Middle frontal gyrus (tissue), 1 donor: ENCODE data around the gene TSPAN9.

Experiments
- DNase-seq: peaks from one replicate; pipeline ENCODE4 v3.0.0-alpha.2; 2015; ENCODE audit warnings: low spot score; ENCODE audit errors: extremely low spot score

Gene TSPAN9

DNA sequence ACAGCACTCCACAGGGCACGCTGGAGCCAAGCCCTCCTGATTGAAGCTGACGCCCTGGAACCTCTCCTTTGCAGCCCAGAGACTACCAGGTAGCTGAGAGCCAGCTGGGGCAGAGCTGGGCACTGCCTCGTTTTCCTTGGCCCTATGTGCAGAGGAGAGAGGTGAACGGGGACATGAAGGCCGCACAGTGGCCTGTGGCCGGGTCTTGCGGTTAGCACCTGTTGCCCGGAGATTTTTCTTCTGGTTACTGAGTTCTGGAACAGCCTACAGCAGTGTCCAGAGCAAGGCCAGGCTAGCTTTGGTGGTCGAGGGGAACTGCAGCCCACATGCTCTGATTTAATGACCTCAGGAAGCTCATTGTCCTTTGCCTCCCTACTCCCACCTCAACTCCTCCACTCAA is 212.5 kb downstream of the TSPAN9 start:
- no peak for DNase-seq

DNA sequence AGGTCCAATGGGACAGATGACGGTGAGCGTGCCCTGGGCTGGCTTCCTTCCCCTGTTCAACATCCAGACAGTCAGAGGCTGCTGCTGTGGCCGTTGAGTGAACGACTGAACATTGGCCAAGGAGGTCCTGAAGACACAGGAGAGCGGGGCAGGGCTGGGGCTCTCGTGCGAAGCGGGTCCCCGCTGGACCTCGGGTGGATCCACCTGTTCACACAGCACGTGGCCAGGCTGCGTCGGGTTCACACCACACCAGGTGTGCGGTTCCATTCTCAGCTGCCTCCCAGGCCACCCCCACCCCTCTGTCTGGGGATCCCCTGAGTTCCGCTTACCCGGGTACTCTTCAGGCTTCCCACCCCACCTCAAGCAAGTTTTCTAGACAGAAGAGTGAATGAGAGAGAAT is 214.8 kb downstream of the TSPAN9 start:
- no peak for DNase-seq

DNA sequence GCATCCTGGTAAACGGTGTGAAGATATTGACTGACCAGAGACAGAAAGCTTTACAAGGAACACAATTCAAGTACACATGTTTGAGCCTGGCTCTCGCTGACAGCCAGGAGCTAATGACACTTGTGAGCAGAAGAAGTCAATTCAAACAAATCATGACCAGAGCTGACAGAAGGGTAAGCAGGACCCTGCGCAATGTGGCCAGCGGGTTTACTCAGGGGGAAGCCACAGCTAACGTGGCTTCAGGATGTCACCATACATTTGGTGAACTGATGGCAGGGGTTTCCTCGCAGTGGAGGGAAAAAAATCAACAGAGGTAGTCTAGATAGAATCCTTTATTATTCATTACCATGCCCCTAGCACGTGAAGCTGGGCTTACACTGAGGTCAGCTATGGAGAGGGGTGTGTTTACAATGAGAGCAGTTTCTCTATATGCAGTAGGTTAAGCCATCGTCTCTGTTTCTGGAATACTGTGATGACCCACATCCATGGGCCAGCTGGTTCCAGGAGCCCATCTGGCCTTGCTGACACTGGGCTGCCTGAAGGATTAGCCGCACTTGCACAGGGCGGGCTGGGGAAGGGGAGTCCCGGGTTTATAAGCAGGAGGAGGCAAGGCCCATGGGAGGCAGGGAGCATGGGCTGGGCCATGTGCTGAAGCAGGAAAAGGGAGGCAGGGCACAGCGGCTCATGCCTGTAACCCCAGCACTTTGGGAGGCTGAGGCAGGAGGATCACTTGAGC is 215.7 kb downstream of the TSPAN9 start:
- DNase-seq: no peak

DNA sequence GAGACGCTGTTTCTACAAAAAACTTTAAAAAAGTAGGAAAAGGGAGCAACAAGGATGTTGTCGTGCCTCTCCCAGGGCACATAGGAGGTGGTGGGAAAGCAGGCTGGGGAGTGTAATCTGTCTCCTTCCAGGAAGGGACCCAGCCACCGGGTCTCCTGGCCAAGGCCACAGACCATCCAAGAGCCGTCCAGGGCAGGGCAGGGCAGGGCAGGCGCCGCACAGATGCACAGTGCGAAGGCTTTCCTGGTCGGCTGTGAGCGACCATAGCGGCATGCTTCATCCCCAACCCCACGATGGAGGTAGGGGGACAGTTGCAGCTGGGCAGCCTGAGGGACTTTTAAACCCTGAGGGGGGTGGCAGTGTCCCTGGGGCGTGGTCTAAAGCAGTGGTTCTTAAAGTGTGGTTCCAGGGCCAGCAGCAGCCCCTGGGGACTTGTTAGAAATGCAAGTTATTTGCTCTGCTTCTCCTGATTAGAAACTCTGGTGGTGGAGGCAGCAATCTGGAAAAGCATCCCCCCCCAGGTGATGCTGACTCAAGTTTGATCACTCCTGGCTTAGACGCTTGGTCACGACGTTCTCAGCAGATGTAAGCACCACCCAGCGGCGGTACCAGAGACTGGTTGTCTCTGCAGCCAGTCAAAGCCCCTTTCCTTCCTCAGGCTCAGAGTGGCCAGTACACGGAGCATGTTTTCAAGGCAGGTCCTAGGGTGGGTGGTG is 216.4 kb downstream of the TSPAN9 start:
- DNase-seq: no peak

DNA sequence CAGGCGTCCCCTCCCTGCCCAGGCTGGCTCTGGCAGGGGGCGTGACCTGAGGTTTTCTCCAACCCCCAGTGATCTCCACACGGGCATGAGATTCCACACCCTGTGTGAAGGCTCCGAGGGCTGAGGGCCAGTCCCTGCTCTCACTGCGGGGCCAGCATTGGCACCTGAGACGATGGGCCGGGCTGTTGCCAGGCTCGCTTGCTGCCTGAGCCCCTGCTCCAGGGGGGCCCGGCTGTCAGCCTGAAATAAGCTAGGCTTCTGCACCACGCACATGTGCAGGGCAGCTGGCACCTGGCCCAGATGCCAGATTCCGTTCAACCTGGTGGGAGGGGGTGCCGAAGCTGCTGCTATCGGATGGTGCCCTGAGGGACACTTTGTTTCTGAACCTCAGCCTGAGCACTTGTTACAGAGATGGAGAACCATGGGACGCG is 217.3 kb downstream of the TSPAN9 start:
- no peak for DNase-seq

DNA sequence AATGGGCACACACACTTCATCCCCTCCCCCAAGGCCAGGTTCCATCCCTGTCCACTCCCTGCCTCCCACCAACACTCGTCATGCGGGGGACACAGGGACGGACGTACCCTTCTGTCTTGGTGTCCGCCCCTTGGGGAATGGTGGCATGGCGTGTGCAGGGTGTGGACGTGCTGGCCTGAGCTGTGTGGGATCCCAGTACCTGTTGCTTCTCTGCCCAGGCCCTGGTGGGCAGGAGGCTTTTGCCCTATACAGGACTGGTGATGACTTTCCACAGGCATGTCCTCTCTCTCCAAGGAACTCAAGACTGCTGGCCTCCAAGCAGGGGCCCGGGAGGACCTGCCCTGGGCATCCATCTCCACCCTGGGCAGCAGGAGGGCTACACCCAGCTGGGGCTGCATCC is 218.0 kb downstream of the TSPAN9 start:
- DNase-seq: no peak

DNA sequence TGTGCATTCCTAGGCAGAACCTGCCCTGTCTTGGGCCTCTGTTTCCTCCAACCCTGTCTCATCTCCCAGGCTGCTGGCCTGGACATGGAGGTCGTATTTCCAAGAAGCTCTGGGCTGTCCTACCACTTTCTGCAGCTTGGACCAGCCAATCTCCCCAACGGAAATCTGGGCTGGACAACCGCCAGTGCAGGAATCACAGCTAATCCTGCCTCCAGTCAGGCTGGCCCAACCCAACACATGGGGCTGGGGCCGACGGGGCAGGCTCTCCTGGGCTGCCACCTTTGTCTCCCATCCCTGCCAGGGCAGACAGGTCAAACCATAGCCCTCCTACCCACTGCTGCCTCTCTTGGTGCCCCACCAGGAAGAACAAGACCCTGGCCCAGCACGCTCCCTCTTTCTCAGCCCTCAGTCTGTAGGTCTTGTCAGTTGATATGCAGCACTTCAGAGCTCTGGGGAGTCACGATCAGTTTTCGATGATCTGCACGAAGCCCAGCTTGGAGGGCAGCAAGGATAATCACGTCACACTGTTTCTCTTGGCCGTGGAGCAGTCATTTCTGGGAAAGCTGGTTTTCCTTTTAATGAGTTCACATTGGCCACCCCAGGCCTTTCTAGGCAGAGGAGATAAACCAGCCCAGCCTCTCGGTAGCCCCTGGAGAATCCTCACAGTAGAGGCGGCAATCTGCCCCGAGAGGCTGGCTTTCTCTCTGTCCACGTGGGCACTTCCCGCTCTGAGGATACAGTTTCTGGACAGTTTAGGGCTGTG is 218.6 kb downstream of the TSPAN9 start:
- no peak for DNase-seq

DNA sequence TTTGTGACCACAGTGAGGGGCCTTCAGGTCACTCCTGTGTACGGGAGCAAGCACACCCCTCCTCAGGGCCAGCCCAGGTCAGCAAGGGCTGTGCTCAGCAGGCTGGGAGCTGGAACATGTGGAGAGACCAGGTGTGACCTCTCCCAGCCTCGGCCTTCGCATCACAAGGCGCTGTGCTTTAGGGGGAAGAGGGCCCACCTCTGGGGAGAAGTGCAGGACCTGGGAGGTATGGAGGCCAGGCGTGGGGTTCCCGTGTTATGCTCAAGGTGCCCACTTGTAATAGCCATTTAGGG is 219.2 kb downstream of the TSPAN9 start:
- no peak for DNase-seq

DNA sequence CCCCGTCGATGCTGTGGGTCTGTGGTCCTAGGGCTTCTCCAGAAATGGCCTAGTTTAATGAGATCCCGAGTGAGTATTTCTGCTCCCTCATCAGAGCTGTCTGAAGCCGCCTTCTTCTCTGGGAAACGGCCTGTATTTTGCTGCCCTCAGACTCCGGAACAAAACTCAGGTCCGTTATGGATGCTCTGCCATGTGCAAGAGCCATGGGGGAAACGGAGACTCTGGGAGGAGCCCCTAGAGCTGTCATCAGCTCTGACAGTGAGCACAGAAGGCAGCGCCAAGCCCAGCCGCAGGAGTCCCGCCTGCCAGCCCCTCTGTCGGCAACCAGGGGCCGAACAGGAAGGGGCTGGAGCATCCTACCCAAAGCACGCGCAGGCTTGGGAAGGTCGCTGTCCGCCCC is 221.4 kb downstream of the TSPAN9 start:
- no peak for DNase-seq

DNA sequence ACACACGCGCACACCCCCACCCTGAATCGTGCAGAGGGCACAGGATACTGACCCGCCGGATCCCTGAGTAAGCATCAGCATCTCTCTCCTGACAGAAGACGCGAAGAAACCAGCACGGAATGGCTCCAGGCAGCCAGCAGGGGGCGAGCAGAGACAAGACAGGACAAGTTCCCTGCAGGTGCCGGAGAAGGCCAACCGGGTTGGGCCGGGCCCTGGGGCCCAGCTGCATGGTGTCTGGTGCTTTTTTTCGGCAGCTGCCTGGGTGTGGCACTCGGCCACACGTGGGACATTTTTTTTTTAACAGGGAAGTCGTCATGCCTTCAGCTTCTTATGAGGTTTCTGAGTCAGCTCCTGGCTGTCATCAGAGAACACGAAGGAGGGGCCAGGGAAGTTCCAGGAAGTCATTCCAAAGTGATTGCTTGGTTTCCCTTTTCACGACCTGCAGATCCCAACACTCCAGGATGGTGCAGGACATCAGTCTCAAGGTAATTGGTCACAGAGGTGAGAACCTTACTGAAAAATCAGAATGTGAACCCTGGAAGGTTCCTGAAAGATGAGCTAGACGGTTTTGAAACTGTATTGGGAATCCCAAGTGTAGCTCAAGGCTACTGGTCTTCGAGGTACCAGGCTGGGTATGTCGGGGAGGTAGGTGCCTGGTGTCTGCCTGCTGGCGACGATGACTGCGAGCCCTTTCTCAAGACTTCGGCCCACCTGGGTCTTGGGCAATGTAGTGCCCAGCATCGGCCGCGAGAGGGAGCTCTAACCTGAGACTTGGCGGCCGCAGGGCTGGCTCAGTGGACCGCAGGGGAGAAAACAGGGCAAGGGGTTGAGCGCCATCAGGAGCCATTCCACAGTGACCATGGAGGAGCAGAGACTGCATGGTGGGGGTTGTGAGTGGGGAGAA is 223.0 kb downstream of the TSPAN9 start:
- peak; percentile 45 for DNase-seq

DNA sequence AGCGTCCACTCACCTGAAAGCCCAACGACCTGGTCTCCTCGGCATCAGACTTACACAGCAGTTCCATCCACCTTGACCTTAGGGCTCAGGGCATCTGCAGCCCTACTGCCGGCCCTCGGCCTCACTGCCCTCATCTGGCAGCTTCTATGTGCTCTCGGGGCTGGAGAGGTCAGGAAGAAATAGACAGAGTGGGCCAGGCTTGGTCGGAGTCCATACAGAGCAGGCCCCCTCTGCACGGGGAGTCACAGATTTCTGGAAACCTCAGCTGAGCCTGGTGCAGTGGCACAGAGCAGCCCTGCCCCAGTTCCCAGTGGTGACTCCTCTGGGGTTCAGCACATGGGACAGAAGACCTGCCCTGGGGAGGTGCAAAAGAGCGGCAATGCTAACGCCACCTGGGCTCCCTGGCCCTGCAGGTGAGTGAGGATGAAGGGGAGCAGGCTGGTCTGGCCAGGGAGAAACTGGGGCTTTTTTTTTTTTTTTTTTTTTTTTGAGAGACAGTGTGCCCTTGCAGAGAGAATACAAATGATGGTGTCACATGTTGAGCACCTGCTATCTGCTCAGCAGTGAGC is 223.7 kb downstream of the TSPAN9 start:
- no peak for DNase-seq

DNA sequence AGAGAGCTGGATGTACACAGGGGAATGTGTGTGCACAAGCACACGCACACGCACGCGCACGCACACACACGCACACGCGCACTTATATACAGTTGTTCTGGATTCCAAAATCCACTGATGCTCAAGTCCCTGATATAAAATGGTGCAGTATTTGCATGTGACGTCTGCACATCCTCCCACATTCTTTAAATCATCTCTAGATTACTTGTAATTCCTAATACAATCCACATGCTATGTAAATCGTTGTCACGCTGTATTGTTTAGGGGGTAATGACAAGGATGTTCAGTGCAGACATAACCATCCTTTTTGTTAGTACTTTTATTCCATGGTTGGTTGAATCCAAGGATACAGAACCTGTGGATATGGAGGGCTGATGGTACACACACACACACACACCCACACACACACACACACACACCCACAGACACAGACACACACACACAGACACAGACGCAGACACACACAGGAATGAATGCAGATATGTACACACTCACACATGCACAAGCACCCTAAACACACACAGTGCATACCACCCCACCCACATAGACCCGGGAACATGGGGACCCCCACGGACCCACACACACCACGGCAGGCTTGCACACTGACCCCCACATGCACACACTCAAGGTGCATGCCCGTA is 225.3 kb downstream of the TSPAN9 start:
- no peak for DNase-seq

DNA sequence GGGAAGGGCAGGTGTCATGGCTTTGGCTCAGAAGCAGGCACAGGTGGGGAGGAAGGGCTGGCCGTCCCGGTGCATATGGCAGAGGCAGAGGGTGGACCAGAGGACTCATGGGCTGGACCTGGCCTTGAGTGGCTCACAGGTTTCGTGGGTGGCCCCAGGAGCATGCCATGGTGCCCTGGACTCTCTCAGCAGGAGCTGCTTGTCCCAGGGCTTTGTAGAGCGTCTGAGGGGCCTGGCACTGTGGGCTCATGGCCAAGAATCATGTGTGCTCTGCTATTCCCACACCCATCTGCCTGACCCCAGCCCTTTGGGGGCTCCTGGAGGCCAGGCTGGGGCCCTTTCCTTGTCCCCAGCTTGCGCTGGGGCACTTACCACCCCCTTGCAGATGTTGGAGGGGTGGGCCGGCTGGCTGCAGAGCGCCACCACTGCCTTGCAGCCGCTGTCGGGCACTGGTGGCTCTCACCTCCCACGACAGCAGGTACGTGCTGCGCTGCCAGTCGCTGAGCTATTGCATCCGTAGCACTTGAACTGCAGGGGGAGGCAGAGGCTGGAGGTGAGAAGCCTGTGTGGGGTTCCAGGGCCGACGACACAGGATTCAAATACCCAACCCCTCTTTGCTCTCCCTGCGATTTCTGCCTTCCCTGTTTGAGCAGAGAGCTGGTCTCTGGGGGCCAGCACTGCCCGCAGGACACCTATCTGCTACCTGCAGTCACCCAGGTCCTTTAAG is 226.4 kb downstream of the TSPAN9 start:
- DNase-seq: no peak

DNA sequence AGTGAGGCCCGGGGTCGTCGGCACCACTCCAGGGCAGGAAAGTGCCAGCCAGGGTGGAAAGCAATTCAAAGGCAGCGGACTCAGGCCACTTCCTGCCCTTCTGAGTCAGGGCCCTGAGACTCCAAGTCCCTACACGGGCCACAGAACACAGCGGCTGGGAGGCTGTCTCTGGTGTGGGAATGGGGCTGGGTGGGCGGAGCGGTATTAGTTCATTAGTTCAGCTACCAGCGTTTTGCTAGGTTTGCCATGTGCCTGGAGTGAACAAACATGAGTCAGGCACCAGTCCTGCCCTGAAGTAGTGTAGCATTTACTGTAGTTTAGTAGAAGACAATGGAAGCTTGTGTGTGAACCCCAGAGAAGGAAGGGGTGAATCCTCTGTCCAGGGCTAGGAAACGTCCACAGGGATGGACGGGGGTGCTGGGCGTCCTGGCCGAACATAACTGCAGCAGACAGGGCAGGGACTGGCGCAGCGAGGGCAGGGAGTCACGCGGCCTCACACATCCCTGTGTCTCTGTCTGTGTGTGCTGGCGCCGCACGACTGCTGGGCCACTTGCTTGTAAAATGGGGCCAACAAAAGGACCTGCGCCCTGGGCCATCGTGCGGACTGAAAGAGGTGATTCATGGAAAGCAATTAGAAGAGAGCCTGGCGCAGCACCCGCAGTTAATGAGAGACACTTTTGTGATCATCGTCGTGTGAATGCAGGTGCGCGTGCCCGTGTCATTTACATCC is 227.4 kb downstream of the TSPAN9 start:
- no peak for DNase-seq

DNA sequence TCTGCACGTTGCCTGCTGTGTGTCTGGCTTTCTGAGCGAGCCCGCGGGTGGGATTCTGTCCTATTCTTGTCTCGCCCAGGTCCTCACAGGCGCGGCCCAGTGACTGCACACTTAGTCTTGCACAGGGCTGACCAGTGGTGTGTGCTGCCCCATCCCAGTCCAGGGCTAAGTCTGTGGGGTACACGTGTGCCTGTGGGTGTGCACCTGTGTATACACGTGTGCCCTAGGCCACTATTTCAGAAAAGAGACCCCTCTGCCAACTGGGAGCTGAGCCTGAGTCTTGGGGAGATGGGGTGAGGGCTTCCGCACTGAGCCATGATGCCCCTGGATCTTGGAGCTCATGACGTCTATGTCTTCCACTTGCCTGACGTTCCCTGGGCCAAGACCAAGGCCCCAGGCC is 228.3 kb downstream of the TSPAN9 start:
- DNase-seq: no peak

DNA sequence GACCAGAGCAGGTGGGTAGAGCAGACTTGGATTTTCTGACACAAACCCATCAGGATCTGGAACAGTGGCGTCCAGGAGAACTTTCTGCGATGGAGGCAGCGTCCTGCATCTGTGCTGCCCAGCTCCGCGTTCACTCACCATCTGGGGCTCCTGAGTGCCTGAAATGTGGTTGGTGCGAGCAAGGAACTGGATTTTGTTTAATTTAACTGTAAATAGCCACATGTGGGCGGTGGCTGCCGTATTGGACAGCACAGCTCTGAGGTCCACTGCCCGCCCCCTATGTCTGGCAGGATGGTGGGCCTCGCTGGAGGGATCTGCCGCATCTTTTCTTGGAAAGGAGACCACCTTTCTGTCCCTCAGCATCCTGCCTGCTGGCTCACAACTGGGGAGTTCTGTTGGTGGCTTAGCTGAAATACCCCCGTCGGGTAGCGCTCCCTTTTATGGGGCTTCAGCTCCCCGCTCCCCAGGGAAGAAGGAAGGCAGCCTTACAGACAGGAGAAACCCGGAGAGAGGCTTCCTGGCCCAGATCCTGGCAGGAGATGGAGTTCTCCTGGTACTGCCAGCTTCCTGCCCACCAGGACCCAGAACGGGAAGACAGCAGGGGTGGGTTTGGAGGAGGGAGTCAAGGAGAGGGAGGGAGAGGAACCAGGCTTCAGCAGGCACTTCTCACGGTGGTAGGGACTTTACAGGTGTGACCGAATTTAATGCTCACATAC is 228.9 kb downstream of the TSPAN9 start:
- peak; percentile 18 for DNase-seq

DNA sequence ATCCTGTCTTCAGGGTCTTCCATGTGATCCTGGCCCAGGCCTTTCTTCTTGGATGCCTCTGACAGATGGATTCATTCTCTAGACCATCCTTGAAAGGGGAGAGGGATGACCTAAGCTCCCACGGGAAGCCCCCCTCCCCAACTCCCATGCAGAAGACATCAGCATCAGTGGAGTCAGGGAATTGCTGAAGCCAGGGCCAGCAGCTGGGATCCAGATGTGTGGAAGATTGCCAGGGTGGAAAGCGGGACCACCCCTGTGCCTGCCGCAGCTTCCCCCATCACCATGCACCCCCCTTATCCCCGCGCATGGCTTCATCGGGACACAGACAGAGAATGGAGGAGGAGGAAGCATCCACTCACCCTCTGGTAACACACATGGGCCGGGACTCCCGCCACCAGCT is 230.2 kb downstream of the TSPAN9 start:
- no peak for DNase-seq

DNA sequence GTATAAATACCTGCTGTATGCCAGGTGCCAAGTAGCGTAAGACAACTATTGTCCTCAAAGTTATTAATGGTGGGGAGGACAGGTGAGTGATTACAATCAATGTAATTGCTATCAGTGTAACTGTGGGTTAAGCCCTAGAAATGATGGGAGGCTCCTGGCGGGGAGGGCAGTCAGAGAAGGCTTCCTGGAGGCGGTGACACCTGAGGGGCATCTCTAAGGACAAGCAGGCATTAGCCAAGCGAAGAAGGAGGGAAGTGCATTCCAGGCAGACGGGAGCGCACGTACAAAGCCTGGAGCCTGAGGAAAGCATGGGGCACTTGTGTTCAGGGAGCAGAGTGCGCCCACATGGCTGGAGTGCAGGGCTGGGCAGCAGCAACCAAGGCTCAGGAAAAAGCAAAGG is 230.9 kb downstream of the TSPAN9 start:
- no peak for DNase-seq

DNA sequence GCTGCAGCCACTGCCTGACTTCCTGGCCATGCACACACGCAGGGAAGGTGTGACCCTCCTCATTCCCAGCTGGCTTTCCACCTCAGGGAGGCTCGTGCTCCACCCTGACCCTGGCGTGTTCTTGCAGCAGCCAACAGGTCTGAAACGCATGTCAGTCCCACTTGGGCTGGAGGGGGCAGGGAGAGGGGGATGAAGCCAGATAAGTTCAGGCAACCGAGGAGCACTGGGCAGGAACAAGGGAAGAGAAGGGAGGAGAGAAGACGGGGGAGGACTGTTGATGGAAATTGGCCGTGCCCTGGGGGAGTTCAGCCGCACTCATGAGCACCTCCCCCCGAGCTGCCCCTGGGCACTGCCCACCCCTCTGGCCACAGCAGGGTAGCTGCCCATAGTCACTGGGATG is 231.4 kb downstream of the TSPAN9 start:
- DNase-seq: no peak
